HL-60 (cell line): Measurements from ENCODE around the gene HPCA.

Experiments used
- DNase-seq, 2 experiments: peaks; one replicate each; pipeline ENCODE4 v3.0.0-alpha.2; 2010 to 2020; ENCODE audit warnings: low read depth in 1 of 2, low spot score in 1 of 2
- H3K27ac ChIP-seq: fragments of 250-450 bp; sonication (Bioruptor Pico); replicated peaks from 2 replicates; pipeline ENCODE4 v1.5.1; 2020; ENCODE audit warnings: mild to moderate bottlenecking, moderate library complexity
- H3K27me3 ChIP-seq: fragments of 250-450 bp; sonication (Bioruptor Pico); 2 replicates; pipeline ENCODE4 v1.5.1; 2021; ENCODE audit warnings: mild to moderate bottlenecking, moderate library complexity; ENCODE audit not compliant: insufficient read depth, poor library complexity, severe bottlenecking
- H3K4me3 ChIP-seq: replicated peaks from 2 replicates; pipeline ENCODE4 v1.5.1; 2011; ENCODE audit warnings: mild to moderate bottlenecking, control low read depth, low read length; ENCODE audit not compliant: insufficient read depth
- GABPA ChIP-seq: IDR thresholded peaks from 2 replicates; pipeline ENCODE4 v1.6.1; 2012; ENCODE audit warnings: low read depth
- POLR2AphosphoS5 ChIP-seq: IDR thresholded peaks from 2 replicates; pipeline ENCODE4 v1.6.1; 2012; ENCODE audit warnings: low read depth
- SPI1 ChIP-seq: IDR thresholded peaks from 2 replicates; pipeline ENCODE4 v1.6.1; 2012; ENCODE audit warnings: low read depth, mild to moderate bottlenecking, borderline replicate concordance
- TF ChIP-seq, protein P1 (sequence below): IDR thresholded peaks from 2 replicates; pipeline ENCODE4 v1.6.1; 2012; ENCODE audit warnings: low read depth; ENCODE audit not compliant: insufficient replicate concordance
- TF ChIP-seq, protein P2 (sequence below): IDR thresholded peaks from one replicate; pipeline ENCODE4 v1.5.1; 2011; ENCODE audit warnings: low read length, control low read depth, inconsistent platforms; ENCODE audit not compliant: insufficient read depth

Gene HPCA

DNA sequence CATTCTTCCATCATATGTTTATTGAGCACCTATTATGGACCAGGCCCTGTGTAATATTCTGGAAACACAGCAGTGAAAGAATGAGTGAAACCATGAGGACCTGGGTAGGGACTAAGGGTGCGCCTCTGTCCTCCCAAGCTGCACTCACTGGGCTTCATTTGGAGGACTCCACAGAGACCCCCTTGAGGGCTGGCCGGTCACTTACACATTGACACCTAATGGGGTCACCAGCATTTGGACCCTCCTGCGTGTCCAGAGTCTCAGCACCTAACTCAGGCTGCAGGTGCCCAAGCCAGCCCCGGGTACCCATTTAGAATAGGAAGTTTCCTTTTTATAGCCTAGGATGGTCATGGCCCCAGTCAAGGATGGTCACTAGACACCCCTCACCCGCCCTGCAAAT is 12.8 kb upstream of the HPCA start:
- TF ChIP-seq POLR2AphosphoS5 = no peak
- no peak for TF ChIP-seq SPI1
- TF ChIP-seq, protein P1, sequence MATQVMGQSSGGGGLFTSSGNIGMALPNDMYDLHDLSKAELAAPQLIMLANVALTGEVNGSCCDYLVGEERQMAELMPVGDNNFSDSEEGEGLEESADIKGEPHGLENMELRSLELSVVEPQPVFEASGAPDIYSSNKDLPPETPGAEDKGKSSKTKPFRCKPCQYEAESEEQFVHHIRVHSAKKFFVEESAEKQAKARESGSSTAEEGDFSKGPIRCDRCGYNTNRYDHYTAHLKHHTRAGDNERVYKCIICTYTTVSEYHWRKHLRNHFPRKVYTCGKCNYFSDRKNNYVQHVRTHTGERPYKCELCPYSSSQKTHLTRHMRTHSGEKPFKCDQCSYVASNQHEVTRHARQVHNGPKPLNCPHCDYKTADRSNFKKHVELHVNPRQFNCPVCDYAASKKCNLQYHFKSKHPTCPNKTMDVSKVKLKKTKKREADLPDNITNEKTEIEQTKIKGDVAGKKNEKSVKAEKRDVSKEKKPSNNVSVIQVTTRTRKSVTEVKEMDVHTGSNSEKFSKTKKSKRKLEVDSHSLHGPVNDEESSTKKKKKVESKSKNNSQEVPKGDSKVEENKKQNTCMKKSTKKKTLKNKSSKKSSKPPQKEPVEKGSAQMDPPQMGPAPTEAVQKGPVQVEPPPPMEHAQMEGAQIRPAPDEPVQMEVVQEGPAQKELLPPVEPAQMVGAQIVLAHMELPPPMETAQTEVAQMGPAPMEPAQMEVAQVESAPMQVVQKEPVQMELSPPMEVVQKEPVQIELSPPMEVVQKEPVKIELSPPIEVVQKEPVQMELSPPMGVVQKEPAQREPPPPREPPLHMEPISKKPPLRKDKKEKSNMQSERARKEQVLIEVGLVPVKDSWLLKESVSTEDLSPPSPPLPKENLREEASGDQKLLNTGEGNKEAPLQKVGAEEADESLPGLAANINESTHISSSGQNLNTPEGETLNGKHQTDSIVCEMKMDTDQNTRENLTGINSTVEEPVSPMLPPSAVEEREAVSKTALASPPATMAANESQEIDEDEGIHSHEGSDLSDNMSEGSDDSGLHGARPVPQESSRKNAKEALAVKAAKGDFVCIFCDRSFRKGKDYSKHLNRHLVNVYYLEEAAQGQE = no peak
- TF ChIP-seq GABPA = no peak
- TF ChIP-seq, protein P2, sequence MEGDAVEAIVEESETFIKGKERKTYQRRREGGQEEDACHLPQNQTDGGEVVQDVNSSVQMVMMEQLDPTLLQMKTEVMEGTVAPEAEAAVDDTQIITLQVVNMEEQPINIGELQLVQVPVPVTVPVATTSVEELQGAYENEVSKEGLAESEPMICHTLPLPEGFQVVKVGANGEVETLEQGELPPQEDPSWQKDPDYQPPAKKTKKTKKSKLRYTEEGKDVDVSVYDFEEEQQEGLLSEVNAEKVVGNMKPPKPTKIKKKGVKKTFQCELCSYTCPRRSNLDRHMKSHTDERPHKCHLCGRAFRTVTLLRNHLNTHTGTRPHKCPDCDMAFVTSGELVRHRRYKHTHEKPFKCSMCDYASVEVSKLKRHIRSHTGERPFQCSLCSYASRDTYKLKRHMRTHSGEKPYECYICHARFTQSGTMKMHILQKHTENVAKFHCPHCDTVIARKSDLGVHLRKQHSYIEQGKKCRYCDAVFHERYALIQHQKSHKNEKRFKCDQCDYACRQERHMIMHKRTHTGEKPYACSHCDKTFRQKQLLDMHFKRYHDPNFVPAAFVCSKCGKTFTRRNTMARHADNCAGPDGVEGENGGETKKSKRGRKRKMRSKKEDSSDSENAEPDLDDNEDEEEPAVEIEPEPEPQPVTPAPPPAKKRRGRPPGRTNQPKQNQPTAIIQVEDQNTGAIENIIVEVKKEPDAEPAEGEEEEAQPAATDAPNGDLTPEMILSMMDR = no peak

DNA sequence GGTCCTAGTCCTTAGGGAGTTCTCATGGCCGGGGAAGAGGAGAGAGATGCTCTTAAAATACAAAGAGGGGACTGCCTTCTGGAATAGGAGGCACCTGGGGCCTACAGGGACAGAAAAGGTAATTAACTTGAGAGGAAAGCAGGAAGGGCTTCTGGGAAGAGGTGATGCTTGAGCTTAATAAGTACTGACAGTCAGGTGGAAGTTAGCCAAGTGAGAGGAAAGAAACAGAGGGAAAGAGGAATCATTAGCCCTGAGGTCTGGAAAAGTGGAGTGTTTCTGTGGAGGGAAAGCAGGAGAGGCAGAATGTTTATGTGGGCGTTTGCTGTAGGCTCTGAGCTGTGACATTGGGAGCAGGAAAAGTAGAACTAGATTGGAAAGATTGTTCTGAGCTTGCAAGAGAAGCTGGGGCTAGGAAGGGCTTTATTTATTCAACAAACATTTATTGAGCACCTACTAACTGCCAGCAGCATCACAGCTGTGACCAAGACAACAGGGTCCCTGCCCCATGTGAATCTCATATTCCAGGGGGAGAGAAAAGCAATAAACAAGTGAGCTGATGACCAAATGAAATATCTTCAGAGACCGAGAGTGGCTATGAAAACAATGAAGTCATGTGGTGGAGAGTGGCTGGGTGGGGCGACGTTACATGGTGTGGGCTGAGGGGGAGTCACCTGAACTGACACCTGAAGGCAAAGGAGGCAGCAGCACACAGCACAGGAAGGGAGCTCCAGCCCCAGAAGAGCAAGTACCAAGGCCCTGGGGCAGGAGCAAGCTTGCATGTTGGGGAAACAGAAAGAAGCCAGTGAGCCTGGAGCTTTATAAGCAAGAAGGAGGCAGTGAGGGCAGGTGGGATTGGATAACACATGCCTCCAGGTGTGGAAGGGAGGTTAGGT is 11.2 kb upstream of the HPCA start:
- TF ChIP-seq, protein P1 = no peak
- TF ChIP-seq, protein P2 = no peak
- no peak for TF ChIP-seq POLR2AphosphoS5
- TF ChIP-seq SPI1 = no peak
- TF ChIP-seq GABPA = no peak
- peaks cover 32% of the 10 kb centered on the region for H3K27me3 ChIP-seq
- no peak overlapping the region for H3K4me3 ChIP-seq
- no peak for DNase-seq
- no peak overlapping the region for H3K27ac ChIP-seq

More for the DNA sequence above, 12.8 kb upstream of the HPCA start:
- H3K27ac ChIP-seq = no peak overlapping the region
- H3K27me3 ChIP-seq = peaks cover 38% of the 10 kb centered on the region
- H3K4me3 ChIP-seq = no peak overlapping the region
- no peak for DNase-seq

DNA sequence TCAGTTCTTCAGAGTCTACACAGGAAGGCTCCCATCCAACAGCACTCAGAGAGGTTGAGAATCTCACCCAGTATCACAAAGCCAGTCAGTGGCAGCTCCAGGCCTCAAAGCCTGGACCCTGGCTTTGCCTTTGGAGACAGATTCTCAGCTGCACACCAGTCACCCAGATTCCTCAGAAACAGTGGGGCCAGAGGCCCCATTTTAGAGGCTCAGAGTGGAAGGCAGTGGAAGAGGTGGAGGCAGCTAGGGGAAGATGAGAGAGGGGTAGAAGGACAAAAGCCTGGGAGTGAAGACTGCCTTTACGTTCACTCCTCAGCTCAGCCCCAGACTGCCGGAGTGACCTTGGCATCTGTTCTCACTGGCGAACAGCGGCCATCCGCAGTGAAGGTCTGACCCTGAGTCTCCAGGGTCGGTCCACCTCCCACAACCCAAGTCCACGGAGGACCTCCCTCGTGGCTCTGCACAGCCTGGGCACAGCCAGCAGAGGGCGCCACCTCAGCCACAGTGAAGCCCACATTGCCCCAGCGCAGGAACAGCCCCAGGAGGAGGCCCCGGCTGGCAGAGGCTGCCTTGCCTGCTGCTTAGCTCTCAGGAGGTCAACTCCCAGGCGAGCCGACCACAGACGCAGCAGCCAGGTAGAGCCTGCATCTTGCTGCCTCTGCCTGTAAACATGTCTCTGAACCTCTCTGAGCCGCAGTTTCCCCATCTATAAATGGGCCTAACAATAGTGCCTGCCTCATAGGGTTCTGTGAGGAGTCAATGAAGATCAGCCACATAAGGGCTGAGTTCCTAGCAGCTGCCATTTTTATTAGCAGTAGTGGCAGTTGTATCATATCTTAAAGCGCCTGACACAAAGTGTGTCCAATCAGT is 9.7 kb upstream of the HPCA start:
- Histone ChIP-seq H3K4me3 (no peak overlapping the region), H3K27ac (no peak overlapping the region), H3K27me3 (peaks cover 22% of the 10 kb centered on the region)
- DNase-seq = peak in 1 of 2 experiments; percentile 61
- TF ChIP-seq GABPA (no peak), SPI1 (no peak), POLR2AphosphoS5 (no peak)
- TF ChIP-seq, protein P1 = no peak
- TF ChIP-seq, protein P2 = peak; percentile 85
